Cardiac fibroblast (primary cell): ENCODE data around the gene TMPRSS12.

Source experiments
- DNase-seq, 2 donors: peaks; one replicate each; pipeline versions ENCODE4 v3.0.0 to v3.0.0-alpha.2; 2010; ENCODE audit warnings: low read depth in 2 of 2
- H3K4me3 ChIP-seq, 2 donors: replicated peaks in 1 of 2; 1 replicate in 1 of 2; 2 replicates in 1 of 2; pipeline ENCODE4 v1.5.1; 2011; ENCODE audit warnings: low read depth in 2 of 2, low read length in 2 of 2, mild to moderate bottlenecking in 2 of 2, moderate library complexity in 1 of 2
- TF ChIP-seq, protein P1 (sequence below): IDR thresholded peaks from one replicate; pipeline ENCODE4 v1.5.1; 2011; ENCODE audit warnings: low read depth, mild to moderate bottlenecking, low read length, inconsistent platforms

The TMPRSS12 gene

DNA sequence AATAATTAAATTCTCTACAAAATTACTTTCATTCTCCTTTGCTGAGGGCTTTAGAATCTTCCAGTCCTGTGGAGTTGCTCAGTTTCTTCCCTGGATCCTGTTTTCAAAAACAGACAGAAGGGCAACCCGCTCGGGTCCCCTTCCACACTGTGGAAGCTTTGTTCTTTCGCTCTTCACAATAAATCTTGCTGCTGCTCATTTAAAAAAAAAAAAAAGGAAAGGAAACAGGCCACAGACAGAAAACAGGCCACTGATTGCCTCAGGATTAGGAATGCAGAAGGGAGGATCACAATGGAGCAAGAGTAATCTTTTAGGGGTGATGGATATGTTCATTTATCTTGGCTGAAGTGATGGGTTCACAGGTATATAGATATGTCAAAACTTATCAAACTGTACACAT lies 80.1 kb downstream of the TMPRSS12 start:
- no peak overlapping the region for H3K4me3 ChIP-seq
- DNase-seq = peak; percentile 68 to 76
- TF ChIP-seq, protein P1, sequence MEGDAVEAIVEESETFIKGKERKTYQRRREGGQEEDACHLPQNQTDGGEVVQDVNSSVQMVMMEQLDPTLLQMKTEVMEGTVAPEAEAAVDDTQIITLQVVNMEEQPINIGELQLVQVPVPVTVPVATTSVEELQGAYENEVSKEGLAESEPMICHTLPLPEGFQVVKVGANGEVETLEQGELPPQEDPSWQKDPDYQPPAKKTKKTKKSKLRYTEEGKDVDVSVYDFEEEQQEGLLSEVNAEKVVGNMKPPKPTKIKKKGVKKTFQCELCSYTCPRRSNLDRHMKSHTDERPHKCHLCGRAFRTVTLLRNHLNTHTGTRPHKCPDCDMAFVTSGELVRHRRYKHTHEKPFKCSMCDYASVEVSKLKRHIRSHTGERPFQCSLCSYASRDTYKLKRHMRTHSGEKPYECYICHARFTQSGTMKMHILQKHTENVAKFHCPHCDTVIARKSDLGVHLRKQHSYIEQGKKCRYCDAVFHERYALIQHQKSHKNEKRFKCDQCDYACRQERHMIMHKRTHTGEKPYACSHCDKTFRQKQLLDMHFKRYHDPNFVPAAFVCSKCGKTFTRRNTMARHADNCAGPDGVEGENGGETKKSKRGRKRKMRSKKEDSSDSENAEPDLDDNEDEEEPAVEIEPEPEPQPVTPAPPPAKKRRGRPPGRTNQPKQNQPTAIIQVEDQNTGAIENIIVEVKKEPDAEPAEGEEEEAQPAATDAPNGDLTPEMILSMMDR = no peak

DNA sequence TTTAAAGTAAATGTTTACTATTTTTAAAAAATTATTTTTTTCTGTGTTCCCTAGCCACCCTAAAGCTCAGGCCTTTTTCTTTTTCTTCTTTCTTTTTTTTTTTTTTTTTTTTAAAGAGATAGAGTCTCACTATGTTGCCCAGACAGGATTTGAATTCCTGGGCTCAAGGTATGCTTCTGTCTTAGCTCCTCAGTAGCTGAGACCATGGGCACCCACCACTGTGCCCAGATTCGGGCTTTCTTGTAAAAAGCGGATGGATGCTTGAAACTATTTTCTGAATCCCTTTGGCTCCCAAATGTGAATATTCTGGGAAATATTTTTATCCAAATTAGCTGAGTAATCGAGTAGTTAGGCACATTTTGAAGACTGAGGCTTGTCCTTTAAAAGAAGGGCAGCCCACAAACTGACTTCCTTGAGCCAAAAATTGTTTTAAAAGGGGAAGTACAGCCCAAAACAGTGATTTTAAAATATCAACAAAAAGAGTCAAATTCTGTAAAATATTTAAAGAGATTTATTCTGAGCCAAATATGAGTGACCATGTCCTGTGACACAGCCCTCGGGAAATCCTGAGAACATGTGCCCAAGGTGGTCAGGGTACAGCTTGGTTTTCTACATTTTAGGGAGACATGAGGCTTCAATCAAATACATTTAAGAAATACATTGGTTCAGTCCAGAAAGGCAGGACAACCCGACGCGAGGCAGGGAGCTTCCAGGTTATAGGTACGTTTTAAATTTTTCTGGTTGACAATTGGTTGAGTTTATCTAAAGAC lies 80.8 kb downstream of the TMPRSS12 start:
- TF ChIP-seq, protein P1 = no peak
- peak; percentile 36 to 38 for DNase-seq

DNA sequence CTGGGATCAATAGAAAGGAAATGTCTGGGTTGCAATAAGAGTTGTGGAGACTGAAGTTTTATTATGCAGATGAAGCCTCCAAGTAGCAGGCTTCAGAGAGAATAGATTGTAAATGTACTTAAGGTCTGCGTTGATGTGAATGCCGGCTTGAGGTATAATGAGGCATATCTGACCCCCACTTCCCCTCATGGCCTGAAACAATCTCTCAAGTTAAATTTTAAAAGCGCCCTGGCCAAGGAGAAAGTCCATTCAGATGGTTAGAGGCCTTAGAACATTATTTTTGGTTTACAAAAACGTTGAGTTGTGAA lies 81.4 kb downstream of the TMPRSS12 start:
- DNase-seq = no peak
- H3K4me3 ChIP-seq = peak overlapping the region; percentile 20 to 29
- TF ChIP-seq, protein P1 = no peak

More for the DNA sequence above, 80.8 kb downstream of the TMPRSS12 start:
- peak overlapping the region in 1 of 2 donors; percentile 29 for H3K4me3 ChIP-seq

DNA sequence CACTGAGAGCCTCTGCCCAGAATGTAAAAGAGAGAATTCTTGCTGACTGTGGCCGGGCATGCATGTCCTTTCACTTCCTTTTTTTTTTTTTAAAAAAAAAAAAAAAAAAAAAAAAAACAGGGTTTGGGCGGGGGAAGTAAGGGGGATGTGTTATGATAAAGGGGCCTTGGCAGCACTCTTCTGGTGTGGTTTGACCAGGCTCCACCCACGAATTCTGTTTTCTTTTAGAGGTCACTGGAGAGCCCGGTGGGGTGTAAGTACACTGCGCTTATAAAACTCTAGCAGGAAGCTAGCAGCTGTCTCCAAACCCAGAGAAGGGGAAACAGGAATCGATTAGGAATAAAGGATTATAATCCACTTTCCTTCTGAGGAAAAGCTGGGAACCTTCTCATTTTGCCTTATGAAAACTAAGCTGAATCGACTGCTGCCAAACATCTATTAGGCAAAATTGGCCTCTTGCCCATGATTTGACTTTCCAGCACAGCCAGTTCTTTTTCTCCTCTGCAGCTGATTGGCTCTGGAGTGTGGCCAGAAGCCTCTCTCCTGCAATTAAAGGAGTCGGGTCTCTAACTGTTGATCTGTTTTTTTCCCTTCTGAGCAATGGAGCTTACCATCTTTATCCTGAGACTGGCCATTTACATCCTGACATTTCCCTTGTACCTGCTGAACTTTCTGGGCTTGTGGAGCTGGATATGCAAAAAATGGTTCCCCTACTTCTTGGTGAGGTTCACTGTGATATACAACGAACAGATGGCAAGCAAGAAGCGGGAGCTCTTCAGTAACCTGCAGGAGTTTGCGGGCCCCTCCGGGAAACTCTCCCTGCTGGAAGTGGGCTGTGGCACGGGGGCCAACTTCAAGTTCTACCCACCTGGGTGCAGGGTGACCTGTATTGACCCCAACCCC lies 82.0 kb downstream of the TMPRSS12 start:
- H3K4me3 ChIP-seq = peak overlapping the region; percentile 80 to 84
- peak; percentile 96 to 98 for DNase-seq
- TF ChIP-seq, protein P1 = no peak

DNA sequence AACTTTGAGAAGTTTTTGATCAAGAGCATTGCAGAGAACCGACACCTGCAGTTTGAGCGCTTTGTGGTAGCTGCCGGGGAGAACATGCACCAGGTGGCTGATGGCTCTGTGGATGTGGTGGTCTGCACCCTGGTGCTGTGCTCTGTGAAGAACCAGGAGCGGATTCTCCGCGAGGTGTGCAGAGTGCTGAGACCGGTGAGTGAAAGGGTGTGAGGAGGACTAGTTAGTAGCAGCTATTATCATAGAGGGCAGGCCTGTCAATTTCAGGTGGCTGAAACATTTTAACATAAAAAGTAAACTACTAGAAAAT lies 82.6 kb downstream of the TMPRSS12 start:
- peak overlapping the region; percentile 80 to 84 for H3K4me3 ChIP-seq
- DNase-seq = no peak
- TF ChIP-seq, protein P1 = no peak

DNA sequence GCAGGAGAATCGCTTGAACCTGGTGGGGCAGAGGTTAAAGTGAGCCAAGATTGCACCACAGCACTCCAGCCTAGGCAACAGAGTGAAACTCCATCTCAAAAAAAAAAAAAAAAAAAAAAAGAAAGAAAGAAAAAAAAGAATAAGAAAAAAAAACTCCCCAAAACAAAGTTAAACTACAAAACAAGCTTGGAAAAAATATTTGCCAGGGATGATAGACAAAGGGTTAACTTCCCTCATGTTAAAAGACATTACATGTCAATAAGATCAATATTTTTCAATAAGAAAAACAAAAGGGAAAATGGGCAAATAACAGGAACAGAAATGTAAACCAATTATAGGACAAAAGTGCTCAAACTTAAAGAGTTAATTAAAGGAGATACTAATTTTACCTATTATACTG lies 83.2 kb downstream of the TMPRSS12 start:
- peak overlapping the region; percentile 80 to 84 for H3K4me3 ChIP-seq
- no peak for DNase-seq
- TF ChIP-seq, protein P1 = no peak
